ENCODE measurements around the gene UBASH3B. TPM values are rescaled to one million over a fixed set of nuclear protein-coding genes. Genes with fewer than 3 reads are reported as not detected.
A peak's percentile ranks its signal among the peaks of the same experiment; 100 is the strongest.
"Not testable (repeated sequence)": the region's sequence is repeated elsewhere in the genome, so short reads cannot be mapped to it uniquely, and the experiment has no call there.

UBASH3B gene
- total RNA-seq, 5 donors from 2014 or later (not counting 1 experiment from before 2014, with no cell fraction given): 29.7 to 44.0 (median 36.8) TPM

DNA sequence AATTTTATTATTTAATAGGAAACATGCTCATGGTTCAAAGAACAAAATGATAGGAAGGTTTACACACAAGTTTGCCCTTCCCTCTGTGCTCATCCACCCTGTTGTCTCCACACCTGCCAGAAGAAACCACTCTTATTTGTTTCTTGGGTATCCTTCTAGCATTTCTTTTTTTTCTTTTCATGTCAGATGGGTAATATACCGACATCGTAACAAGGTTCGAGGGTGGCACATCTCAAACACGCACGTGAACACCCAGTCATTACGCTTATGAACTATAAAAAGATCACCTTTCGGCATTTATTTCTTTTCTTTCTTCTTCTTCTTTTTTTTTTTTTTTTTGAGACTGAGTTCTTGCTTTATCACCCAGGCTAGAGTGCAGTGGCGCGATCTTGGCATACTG is 70.5 kb downstream of the UBASH3B start:
- no peaks in the 10 kb centered on the region for H3K27me3 ChIP-seq (replicated peaks in 1 of 2; ENCODE audit: control insufficient read depth in 2 of 2, extremely low read depth in 1 of 2, insufficient read depth in 2 of 2, low read length in 1 of 2)
- Mint-ChIP-seq H3K27ac (peak overlapping the region; percentile 97 to 99), H3K4me3 (peak overlapping the region in 1 of 3 donors; percentile 89)

DNA sequence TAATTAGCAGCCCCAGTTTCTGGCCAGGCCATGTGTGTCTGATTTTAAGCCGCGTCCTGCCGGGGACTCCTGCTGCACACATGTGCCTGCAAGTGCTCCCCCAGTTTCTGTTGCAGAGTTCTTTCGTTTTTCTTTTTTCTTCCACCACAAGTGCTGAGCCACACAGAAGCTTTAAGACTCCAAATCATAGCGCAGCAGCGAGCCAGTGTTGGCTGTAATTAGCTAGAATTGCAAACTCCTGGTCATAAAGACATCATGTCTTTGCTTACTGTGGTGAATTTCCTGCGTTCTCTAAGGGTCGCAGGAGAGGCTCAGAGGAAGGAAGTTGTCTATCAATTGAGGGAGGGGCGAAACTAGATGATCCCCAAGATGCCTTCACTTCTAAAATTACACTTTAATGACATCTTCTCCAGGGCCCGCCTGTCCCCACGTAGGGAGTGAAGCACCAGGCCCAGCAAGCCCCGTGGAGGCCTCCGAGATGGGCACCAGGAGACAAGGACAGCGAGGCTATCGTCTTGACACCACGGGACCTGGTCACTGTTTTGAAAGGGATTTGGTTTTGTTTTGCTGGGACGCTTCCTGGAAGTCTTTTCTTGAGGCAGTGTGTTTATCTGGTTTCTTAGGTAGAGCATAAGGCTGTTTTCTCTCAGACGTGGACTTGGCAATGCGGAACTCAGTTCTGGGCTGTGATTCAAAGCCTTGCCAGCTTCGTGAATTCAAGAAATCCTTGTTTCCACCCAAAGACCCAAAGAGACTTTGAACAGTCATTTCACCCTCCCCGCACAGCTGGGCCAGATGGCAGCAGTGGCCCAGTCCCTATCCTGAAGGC is 71.8 kb downstream of the UBASH3B start:
- Mint-ChIP-seq H3K27me3 (no peaks in the 10 kb centered on the region), H3K36me3 (peaks cover 16% of the 10 kb centered on the region), H3K27ac (peak overlapping the region; percentile 97 to 99), H3K4me1 (peaks cover 60 to 75% (median 74%) of the 10 kb centered on the region in 3 donors), H3K9me3 (no peaks in the 10 kb centered on the region), H3K4me3 (peak overlapping the region; percentile 71 to 89 (median 79))
- CTCF ChIA-PET: interaction anchor here in 1 of 2 donors (0.8 to 1.7 kb wide), 2 partner anchors 19 to 27 kb away, joined by 4 to 5 read pairs; no protein-coding TSS in a partner anchor
- 30% methylated on average over 9 of the region's 21 CpGs for WGBS (ENCODE audit: insufficient coverage)
- peaks cover 2 to 5% of the 10 kb centered on the region in 2 donors for H3K36me3 ChIP-seq (ENCODE audit: control insufficient read depth in 2 of 2, extremely low read depth in 1 of 2, insufficient read depth in 1 of 2, low read length in 1 of 2)
- peak overlapping the region; percentile 86 for H3K27ac ChIP-seq (ENCODE audit: low read length)
- H3K4me1 ChIP-seq (ENCODE audit: control insufficient read depth in 1 of 2, extremely low read depth in 1 of 2, insufficient read depth in 2 of 2, low read length in 2 of 2): peaks cover 34 to 70% of the 10 kb centered on the region in 2 experiments
- H3K9me3 ChIP-seq: no peaks in the 10 kb centered on the region
- H3K4me3 ChIP-seq (ENCODE audit: control insufficient read depth in 1 of 2, extremely low read depth in 1 of 2, low read length in 1 of 2): peak overlapping the region; percentile 32 to 54
- no peaks in the 10 kb centered on the region for H3K27me3 ChIP-seq (replicated peaks in 1 of 2; ENCODE audit: control insufficient read depth in 2 of 2, extremely low read depth in 1 of 2, insufficient read depth in 2 of 2, low read length in 1 of 2)
- POLR2A ChIA-PET: interaction anchor here (0.7 to 1.1 kb wide), 3 partner anchors 16 to 28 kb away, joined by 3 to 5 read pairs (median 3); no protein-coding TSS in a partner anchor
- ATAC-seq (replicated peaks in 1 of 4) (peak; percentile 79 to 82 (median 81)), DNase-seq (peak in 21 of 35 experiments; percentile 11 to 60 (median 24))

More for the DNA sequence above, 70.5 kb downstream of the UBASH3B start:
- peaks cover 41 to 68% of the 10 kb centered on the region in 2 experiments for H3K4me1 ChIP-seq (ENCODE audit: control insufficient read depth in 1 of 2, extremely low read depth in 1 of 2, insufficient read depth in 2 of 2, low read length in 2 of 2)
- no peak overlapping the region for H3K27ac ChIP-seq (ENCODE audit: low read length)
- Mint-ChIP-seq H3K4me1 (peaks cover 72 to 76% (median 76%) of the 10 kb centered on the region in 3 donors), H3K36me3 (peaks cover 6% of the 10 kb centered on the region), H3K27me3 (no peaks in the 10 kb centered on the region), H3K9me3 (no peaks in the 10 kb centered on the region)
- peaks cover 0 to 2% of the 10 kb centered on the region in 2 donors for H3K36me3 ChIP-seq (ENCODE audit: control insufficient read depth in 2 of 2, extremely low read depth in 1 of 2, insufficient read depth in 1 of 2, low read length in 1 of 2)
- CTCF ChIA-PET: no interaction called here
- no peak for DNase-seq
- WGBS (ENCODE audit: insufficient coverage): 84% methylated on average over 7 of the region's 9 CpGs
- H3K4me3 ChIP-seq (ENCODE audit: control insufficient read depth in 1 of 2, extremely low read depth in 1 of 2, low read length in 1 of 2): no peak overlapping the region
- POLR2A ChIA-PET: no interaction called here
- no peak for ATAC-seq (replicated peaks in 1 of 4)
- no peaks in the 10 kb centered on the region for H3K9me3 ChIP-seq

DNA sequence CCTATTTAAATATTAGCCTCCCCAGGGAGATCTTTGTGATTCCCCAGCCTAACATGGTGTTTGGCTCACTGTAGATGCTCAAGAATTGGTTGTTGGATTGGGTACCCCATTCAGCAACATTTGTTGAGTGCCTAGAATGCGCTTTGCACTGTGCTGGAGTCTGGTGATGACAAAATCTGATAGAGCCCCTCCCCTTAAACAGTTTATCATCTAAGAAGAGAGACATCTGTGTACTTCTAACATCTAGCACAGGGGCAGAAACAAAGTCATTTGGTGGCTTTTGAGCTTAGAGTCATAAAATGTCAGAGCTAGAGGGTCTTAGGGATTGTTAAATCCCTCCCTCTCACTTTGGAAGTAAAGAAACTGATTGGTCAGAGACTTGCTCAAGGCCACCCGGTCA is 73.0 kb downstream of the UBASH3B start:
- Histone ChIP-seq H3K36me3 (ENCODE audit: control insufficient read depth in 2 of 2, extremely low read depth in 1 of 2, insufficient read depth in 1 of 2, low read length in 1 of 2) (peaks cover 2 to 5% of the 10 kb centered on the region in 2 donors), H3K27ac (ENCODE audit: low read length) (peak overlapping the region; percentile 86), H3K9me3 (no peaks in the 10 kb centered on the region), H3K4me3 (ENCODE audit: control insufficient read depth in 1 of 2, extremely low read depth in 1 of 2, low read length in 1 of 2) (no peak overlapping the region), H3K27me3 (replicated peaks in 1 of 2; ENCODE audit: control insufficient read depth in 2 of 2, extremely low read depth in 1 of 2, insufficient read depth in 2 of 2, low read length in 1 of 2) (no peaks in the 10 kb centered on the region), H3K4me1 (ENCODE audit: control insufficient read depth in 1 of 2, extremely low read depth in 1 of 2, insufficient read depth in 2 of 2, low read length in 2 of 2) (peaks cover 36 to 70% of the 10 kb centered on the region in 2 experiments)
- H3K27ac Mint-ChIP-seq: peak overlapping the region; percentile 78 to 97
- peaks cover 51 to 67% (median 63%) of the 10 kb centered on the region in 3 donors for H3K4me1 Mint-ChIP-seq
- DNase-seq: no peak
- H3K4me3 Mint-ChIP-seq: no peak overlapping the region
- H3K27me3 Mint-ChIP-seq: no peaks in the 10 kb centered on the region
- peaks cover 0 to 3% (median 0%) of the 10 kb centered on the region in 3 donors for H3K9me3 Mint-ChIP-seq
- ATAC-seq (replicated peaks in 1 of 4): no peak
- H3K36me3 Mint-ChIP-seq: peaks cover 16% of the 10 kb centered on the region
- POLR2A ChIA-PET: interaction anchor here in 1 of 2 donors (0.7 to 1.0 kb wide), 2 partner anchors 17 to 334 kb away, joined by 3 read pairs; partner anchors contain the start of gene HSPA8
- no CpG with 5 or more reads among the region's 2 CpGs for WGBS (ENCODE audit: insufficient coverage)
- CTCF ChIA-PET: interaction anchor here in 1 of 2 donors (0.6 to 1.7 kb wide), 3 partner anchors 21 to 61 kb away, joined by 3 to 5 read pairs (median 5); no protein-coding TSS in a partner anchor

DNA sequence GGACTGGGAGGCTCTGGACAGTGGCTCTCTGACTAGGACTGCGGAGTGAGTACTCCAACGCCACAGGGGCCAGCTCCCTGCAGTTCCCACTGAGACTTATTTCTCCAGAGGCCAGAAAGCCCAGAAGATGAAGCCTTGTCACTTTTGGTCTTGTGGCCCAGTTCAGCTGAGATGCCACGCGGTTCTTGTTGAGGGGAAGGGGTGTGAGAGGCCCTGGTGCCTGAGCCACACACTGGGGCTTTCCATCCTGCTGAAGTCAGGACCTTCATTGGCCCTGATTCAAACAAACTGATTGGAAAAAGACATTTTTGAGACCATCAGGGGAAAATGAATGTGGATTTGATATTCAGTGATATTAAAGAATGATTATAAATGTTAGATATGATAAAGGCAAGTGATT is 73.6 kb downstream of the UBASH3B start:
- peaks cover 35 to 69% of the 10 kb centered on the region in 2 experiments for H3K4me1 ChIP-seq (ENCODE audit: control insufficient read depth in 1 of 2, extremely low read depth in 1 of 2, insufficient read depth in 2 of 2, low read length in 2 of 2)
- ChIA-PET CTCF (interaction anchor here in 1 of 2 donors (0.6 to 1.7 kb wide), 2 partner anchors 20 to 26 kb away, joined by 3 to 5 read pairs; no protein-coding TSS in a partner anchor), POLR2A (interaction anchor here in 1 of 2 donors (1.0 kb wide), 1 partner anchor 17 kb away, joined by 3 read pairs; no protein-coding TSS in a partner anchor)
- H3K27ac ChIP-seq (ENCODE audit: low read length): peak overlapping the region; percentile 86
- peak in 1 of 35 experiments; percentile 32 for DNase-seq
- Mint-ChIP-seq H3K4me3 (no peak overlapping the region), H3K4me1 (peaks cover 45 to 61% (median 57%) of the 10 kb centered on the region in 3 donors), H3K27ac (peak overlapping the region; percentile 78 to 97), H3K9me3 (peaks cover 0 to 3% (median 0%) of the 10 kb centered on the region in 3 donors), H3K36me3 (peaks cover 16% of the 10 kb centered on the region), H3K27me3 (no peaks in the 10 kb centered on the region)
- no peak for ATAC-seq (replicated peaks in 1 of 4)
- no peaks in the 10 kb centered on the region for H3K27me3 ChIP-seq (replicated peaks in 1 of 2; ENCODE audit: control insufficient read depth in 2 of 2, extremely low read depth in 1 of 2, insufficient read depth in 2 of 2, low read length in 1 of 2)
- H3K9me3 ChIP-seq: no peaks in the 10 kb centered on the region
- 68% methylated on average over 4 of the region's 4 CpGs for WGBS (ENCODE audit: insufficient coverage)
- no peak overlapping the region for H3K4me3 ChIP-seq (ENCODE audit: control insufficient read depth in 1 of 2, extremely low read depth in 1 of 2, low read length in 1 of 2)
- H3K36me3 ChIP-seq (ENCODE audit: control insufficient read depth in 2 of 2, extremely low read depth in 1 of 2, insufficient read depth in 1 of 2, low read length in 1 of 2): peaks cover 2 to 5% of the 10 kb centered on the region in 2 donors

DNA sequence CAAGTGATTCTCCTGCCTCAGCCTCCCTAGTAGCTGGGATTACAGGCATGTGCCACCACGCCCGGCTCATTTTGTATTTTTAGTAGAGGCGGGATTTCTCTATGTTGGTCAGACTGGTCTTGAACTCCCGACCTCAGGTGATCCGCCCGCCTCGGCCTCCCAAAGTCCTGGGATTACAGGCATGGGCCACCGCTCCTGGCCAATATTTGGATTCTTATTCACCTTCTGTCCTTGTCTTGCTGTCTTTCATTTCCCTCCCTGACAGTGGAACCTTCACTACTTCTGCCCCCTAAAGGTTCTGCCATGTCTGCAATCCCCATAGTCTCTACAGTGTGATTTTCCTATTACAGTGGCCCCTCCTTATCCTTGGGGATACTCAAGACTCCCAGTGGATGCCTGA is 75.2 kb downstream of the UBASH3B start:
- H3K4me3 Mint-ChIP-seq, POLR2A ChIA-PET: not testable (repeated sequence)

DNA sequence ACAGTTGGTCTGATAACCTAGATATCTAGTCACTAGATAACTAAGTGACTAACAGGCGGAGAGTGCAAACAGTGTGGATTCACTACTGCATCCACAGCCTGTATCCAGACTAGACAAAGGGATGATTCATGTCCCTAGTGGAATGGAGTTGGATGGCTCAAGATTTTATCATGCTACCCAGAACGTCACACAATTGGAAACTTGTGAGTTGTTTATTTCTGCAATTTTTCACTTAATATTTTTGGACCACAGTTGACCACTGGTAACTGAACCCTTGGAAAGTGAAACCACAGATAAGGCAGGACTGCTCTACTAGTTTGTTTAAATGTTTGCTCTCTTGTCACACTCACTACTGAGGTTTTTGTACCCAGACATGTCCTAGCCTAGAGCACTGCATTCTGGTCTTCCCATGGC is 76.0 kb downstream of the UBASH3B start:
- Histone ChIP-seq H3K27me3 (replicated peaks in 1 of 2; ENCODE audit: control insufficient read depth in 2 of 2, extremely low read depth in 1 of 2, insufficient read depth in 2 of 2, low read length in 1 of 2) (no peaks in the 10 kb centered on the region), H3K36me3 (ENCODE audit: control insufficient read depth in 2 of 2, extremely low read depth in 1 of 2, insufficient read depth in 1 of 2, low read length in 1 of 2) (peaks cover 0 to 5% of the 10 kb centered on the region in 2 donors), H3K4me3 (ENCODE audit: control insufficient read depth in 1 of 2, extremely low read depth in 1 of 2, low read length in 1 of 2) (no peak overlapping the region), H3K9me3 (no peaks in the 10 kb centered on the region), H3K4me1 (ENCODE audit: control insufficient read depth in 1 of 2, extremely low read depth in 1 of 2, insufficient read depth in 2 of 2, low read length in 2 of 2) (peaks cover 52 to 63% of the 10 kb centered on the region in 2 experiments), H3K27ac (ENCODE audit: low read length) (no peak overlapping the region)
- H3K9me3 Mint-ChIP-seq: peaks cover 0 to 3% (median 0%) of the 10 kb centered on the region in 3 donors
- H3K4me1 Mint-ChIP-seq: peaks cover 32 to 45% (median 41%) of the 10 kb centered on the region in 3 donors
- no peaks in the 10 kb centered on the region for H3K27me3 Mint-ChIP-seq
- ChIA-PET POLR2A (no interaction called here), CTCF (no interaction called here)
- DNase-seq (no peak), ATAC-seq (replicated peaks in 1 of 4) (no peak)
- 100% methylated on average over 1 of the region's 2 CpGs for WGBS (ENCODE audit: insufficient coverage)
- peaks cover 16% of the 10 kb centered on the region for H3K36me3 Mint-ChIP-seq
- H3K27ac Mint-ChIP-seq: peak overlapping the region in 1 of 2 donors; percentile 53
- no peak overlapping the region for H3K4me3 Mint-ChIP-seq

More for the DNA sequence above, 75.2 kb downstream of the UBASH3B start:
- H3K27me3 ChIP-seq (replicated peaks in 1 of 2; ENCODE audit: control insufficient read depth in 2 of 2, extremely low read depth in 1 of 2, insufficient read depth in 2 of 2, low read length in 1 of 2); H3K9me3 ChIP-seq; CTCF ChIA-PET; H3K27ac ChIP-seq (ENCODE audit: low read length); ATAC-seq (replicated peaks in 1 of 4); H3K4me3 ChIP-seq (ENCODE audit: control insufficient read depth in 1 of 2, extremely low read depth in 1 of 2, low read length in 1 of 2); H3K9me3 Mint-ChIP-seq; H3K27me3 Mint-ChIP-seq; H3K36me3 ChIP-seq (ENCODE audit: control insufficient read depth in 2 of 2, extremely low read depth in 1 of 2, insufficient read depth in 1 of 2, low read length in 1 of 2); DNase-seq: not testable (repeated sequence)
- H3K27ac Mint-ChIP-seq: peak overlapping the region; percentile 25 to 65
- H3K4me1 ChIP-seq (ENCODE audit: control insufficient read depth in 1 of 2, extremely low read depth in 1 of 2, insufficient read depth in 2 of 2, low read length in 2 of 2): peaks cover 51 to 67% of the 10 kb centered on the region in 2 experiments
- peaks cover 40 to 53% (median 47%) of the 10 kb centered on the region in 3 donors for H3K4me1 Mint-ChIP-seq
- peaks cover 16% of the 10 kb centered on the region for H3K36me3 Mint-ChIP-seq
- 100% methylated on average over 1 of the region's 8 CpGs for WGBS (ENCODE audit: insufficient coverage)

All from T-cell (primary cell).